Measurements from ENCODE around the gene GTF2H4. TPM values are rescaled to one million over a fixed set of nuclear protein-coding genes. Genes with fewer than 3 reads are reported as not detected.

Gene GTF2H4
- polyA plus RNA-seq, 1 donor from 2014 or later = 101 TPM

GRCh38 chr6:30896541-30896940, 11.5 kb upstream of the GTF2H4 start:
- Histone ChIP-seq H3K9me2 (ENCODE audit: insufficient read depth, low read length) (no peaks in the 10 kb centered on the region), H3K9me3 (ENCODE audit: low read length) (no peaks in the 10 kb centered on the region), H3K27me3 (ENCODE audit: insufficient read depth, low read depth, low read length) (no peaks in the 10 kb centered on the region), H4K20me1 (ENCODE audit: insufficient read depth) (no peaks in the 10 kb centered on the region), H3K4me3 (ENCODE audit: low read length) (no peak overlapping the region), H3K9ac (ENCODE audit: low read length) (no peak overlapping the region), H3K4me2 (ENCODE audit: low read length) (no peak overlapping the region), H3F3A (ENCODE audit: insufficient read depth, low read length, poor library complexity, severe bottlenecking) (no peaks in the 10 kb centered on the region), H3K79me2 (replicated peaks; ENCODE audit: insufficient read depth, low read length) (no peaks in the 10 kb centered on the region), H2AFZ (ENCODE audit: low read depth, low read length) (no peak overlapping the region), H3K36me3 (ENCODE audit: insufficient read depth, low read length) (peaks cover 4% of the 10 kb centered on the region), H3K27ac (ENCODE audit: low read length) (no peak overlapping the region)
- TF ChIP-seq MXI1 (conservative IDR thresholded peaks at IDR 0.05; ENCODE audit: poor library complexity, severe bottlenecking) = no peak
- no peak for TF ChIP-seq POLR2AphosphoS5 (IDR thresholded peaks at IDR 0.05)
- TF ChIP-seq REST (IDR thresholded peaks at IDR 0.05; ENCODE audit: borderline replicate concordance) = no peak
- TF ChIP-seq SMC3 (conservative IDR thresholded peaks at IDR 0.05; ENCODE audit: poor library complexity) = no peak
- no peak for TF ChIP-seq RAD21 (conservative IDR thresholded peaks at IDR 0.05)
- TF ChIP-seq CTCF (IDR thresholded peaks at IDR 0.05; ENCODE audit: poor library complexity, severe bottlenecking) = no peak
- no peak for TF ChIP-seq EZH2 (IDR thresholded peaks at IDR 0.05; ENCODE audit: borderline replicate concordance, insufficient read depth, low read length, poor library complexity, severe bottlenecking)
- TF ChIP-seq TAF1 (IDR thresholded peaks at IDR 0.05; ENCODE audit: low read depth) = no peak
- no peak for TF ChIP-seq EP300 (conservative IDR thresholded peaks at IDR 0.05; ENCODE audit: poor library complexity, severe bottlenecking)

GRCh38 chr6:30897882-30898281, 10.1 kb upstream of the GTF2H4 start:
- Histone ChIP-seq H3K36me3 (ENCODE audit: insufficient read depth, low read length) (peaks cover 4% of the 10 kb centered on the region), H3K4me2 (ENCODE audit: low read length) (no peak overlapping the region), H3K9me2 (ENCODE audit: insufficient read depth, low read length) (no peaks in the 10 kb centered on the region), H3F3A (ENCODE audit: insufficient read depth, low read length, poor library complexity, severe bottlenecking) (no peaks in the 10 kb centered on the region), H3K79me2 (replicated peaks; ENCODE audit: insufficient read depth, low read length) (no peaks in the 10 kb centered on the region), H3K27ac (ENCODE audit: low read length) (no peak overlapping the region), H3K4me3 (ENCODE audit: low read length) (no peak overlapping the region), H3K9me3 (ENCODE audit: low read length) (no peaks in the 10 kb centered on the region), H3K27me3 (ENCODE audit: insufficient read depth, low read depth, low read length) (no peaks in the 10 kb centered on the region), H2AFZ (ENCODE audit: low read depth, low read length) (no peak overlapping the region), H3K9ac (ENCODE audit: low read length) (no peak overlapping the region), H4K20me1 (ENCODE audit: insufficient read depth) (no peaks in the 10 kb centered on the region)
- TF ChIP-seq REST (IDR thresholded peaks at IDR 0.05; ENCODE audit: borderline replicate concordance) (no peak), RAD21 (conservative IDR thresholded peaks at IDR 0.05) (no peak), MXI1 (conservative IDR thresholded peaks at IDR 0.05; ENCODE audit: poor library complexity, severe bottlenecking) (no peak)
